ENCODE measurements around the gene PIF1. TPM values are rescaled to one million over a fixed set of nuclear protein-coding genes. Genes with fewer than 3 reads are reported as not detected.

The PIF1 gene
- total RNA-seq, 1 experiment from 2014 or later, result 34.9 TPM

DNA sequence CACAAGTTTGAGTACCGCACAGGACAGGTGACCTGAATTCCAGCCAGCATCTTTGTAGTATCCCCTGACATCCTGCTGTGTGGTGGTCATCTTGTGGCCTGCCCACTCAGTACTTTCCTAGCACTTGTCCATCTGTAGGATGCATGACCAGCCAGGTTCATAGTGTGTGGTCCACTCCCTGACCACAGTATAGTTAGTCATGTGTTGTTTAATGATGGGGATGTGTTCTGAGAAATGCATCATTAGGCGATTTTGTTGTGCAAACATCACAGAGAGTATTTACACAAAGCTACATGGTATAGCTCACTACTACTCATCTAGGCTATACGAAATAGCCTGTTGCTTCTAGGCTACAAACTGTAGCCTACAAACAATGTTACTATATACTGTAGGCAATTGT, 33.2 kb downstream of the PIF1 start:
- Histone ChIP-seq H2AFZ (ENCODE audit: low read depth, low read length, poor library complexity, severe bottlenecking) (no peak overlapping the region), H4K20me1 (ENCODE audit: insufficient read depth) (no peaks in the 10 kb centered on the region), H3K79me2 (ENCODE audit: insufficient read depth, low read length) (no peaks in the 10 kb centered on the region), H3K9ac (ENCODE audit: low read length) (no peak overlapping the region), H3K36me3 (ENCODE audit: control insufficient read depth in 1 of 2, insufficient read depth in 2 of 2, low read length in 2 of 2) (no peaks in the 10 kb centered on the region), H3K4me2 (ENCODE audit: low read length) (no peak overlapping the region), H3K27ac (ENCODE audit: low read depth, low read length) (no peak overlapping the region), H3K4me3 (replicated peaks in 1 of 2; ENCODE audit: low read depth in 1 of 2, low read length in 2 of 2) (no peak overlapping the region), H3K9me3 (ENCODE audit: control insufficient read depth in 1 of 2, insufficient read depth in 1 of 2, low read depth in 1 of 2, low read length in 2 of 2) (no peaks in the 10 kb centered on the region), H3K4me1 (ENCODE audit: control insufficient read depth in 1 of 2, insufficient read depth in 2 of 2, low read length in 2 of 2) (no peaks in the 10 kb centered on the region), H3K9me2 (ENCODE audit: insufficient read depth) (no peaks in the 10 kb centered on the region), H3K27me3 (ENCODE audit: insufficient read depth, low read length) (no peaks in the 10 kb centered on the region)
- no peak for DNase-seq (ENCODE audit: low read depth, low spot score)
- ChIA-PET RAD21 (ENCODE audit: low non-redundant PET in 1 of 2, low total read pairs in 2 of 2, uncharacterized antibody in 2 of 2, unreplicated experiment in 2 of 2) (no interaction called here), POLR2A (no interaction called here), CTCF (no interaction called here)
- no peak for TF ChIP-seq SRF (IDR thresholded peaks at IDR 0.05; ENCODE audit: low read depth)
- TF ChIP-seq EZH2 (IDR thresholded peaks at IDR 0.05), result no peak
- TF ChIP-seq SP1 (IDR thresholded peaks at IDR 0.05; ENCODE audit: low read depth), result no peak
- TF ChIP-seq ZNF274 (IDR thresholded peaks at IDR 0.05; ENCODE audit: low read depth, low read length), result no peak
- TF ChIP-seq ATF3 (IDR thresholded peaks at IDR 0.05), result no peak
- no peak for TF ChIP-seq ELF1 (IDR thresholded peaks at IDR 0.05; ENCODE audit: borderline replicate concordance, low read depth)
- no peak for TF ChIP-seq SIN3A (IDR thresholded peaks at IDR 0.05; ENCODE audit: low read depth)
- TF ChIP-seq EGR1 (IDR thresholded peaks at IDR 0.05; ENCODE audit: low read depth), result no peak
- TF ChIP-seq CEBPB (IDR thresholded peaks at IDR 0.05; ENCODE audit: low read depth), result no peak
- TF ChIP-seq, protein P1, sequence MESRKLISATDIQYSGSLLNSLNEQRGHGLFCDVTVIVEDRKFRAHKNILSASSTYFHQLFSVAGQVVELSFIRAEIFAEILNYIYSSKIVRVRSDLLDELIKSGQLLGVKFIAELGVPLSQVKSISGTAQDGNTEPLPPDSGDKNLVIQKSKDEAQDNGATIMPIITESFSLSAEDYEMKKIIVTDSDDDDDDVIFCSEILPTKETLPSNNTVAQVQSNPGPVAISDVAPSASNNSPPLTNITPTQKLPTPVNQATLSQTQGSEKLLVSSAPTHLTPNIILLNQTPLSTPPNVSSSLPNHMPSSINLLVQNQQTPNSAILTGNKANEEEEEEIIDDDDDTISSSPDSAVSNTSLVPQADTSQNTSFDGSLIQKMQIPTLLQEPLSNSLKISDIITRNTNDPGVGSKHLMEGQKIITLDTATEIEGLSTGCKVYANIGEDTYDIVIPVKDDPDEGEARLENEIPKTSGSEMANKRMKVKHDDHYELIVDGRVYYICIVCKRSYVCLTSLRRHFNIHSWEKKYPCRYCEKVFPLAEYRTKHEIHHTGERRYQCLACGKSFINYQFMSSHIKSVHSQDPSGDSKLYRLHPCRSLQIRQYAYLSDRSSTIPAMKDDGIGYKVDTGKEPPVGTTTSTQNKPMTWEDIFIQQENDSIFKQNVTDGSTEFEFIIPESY (IDR thresholded peaks at IDR 0.05; ENCODE audit: extremely low read depth, insufficient replicate concordance, low read length), result no peak
- intact Hi-C loops (cut with micrococcal nuclease), result no loop called here
- no TSS peak for BruUV-seq (replicated peaks)
- ATAC-seq, result no peak

Measured in HCT116 (cell line).